ENCODE data around the gene GBP2.

- no peak for TF ChIP-seq SREBF2 (CRISPR knock-in tag; IDR thresholded peaks at IDR 0.05)
- no peak for TF ChIP-seq ZNF644 (tag; IDR thresholded peaks at IDR 0.05; ENCODE audit: low read depth)
- TF ChIP-seq, protein P1, sequence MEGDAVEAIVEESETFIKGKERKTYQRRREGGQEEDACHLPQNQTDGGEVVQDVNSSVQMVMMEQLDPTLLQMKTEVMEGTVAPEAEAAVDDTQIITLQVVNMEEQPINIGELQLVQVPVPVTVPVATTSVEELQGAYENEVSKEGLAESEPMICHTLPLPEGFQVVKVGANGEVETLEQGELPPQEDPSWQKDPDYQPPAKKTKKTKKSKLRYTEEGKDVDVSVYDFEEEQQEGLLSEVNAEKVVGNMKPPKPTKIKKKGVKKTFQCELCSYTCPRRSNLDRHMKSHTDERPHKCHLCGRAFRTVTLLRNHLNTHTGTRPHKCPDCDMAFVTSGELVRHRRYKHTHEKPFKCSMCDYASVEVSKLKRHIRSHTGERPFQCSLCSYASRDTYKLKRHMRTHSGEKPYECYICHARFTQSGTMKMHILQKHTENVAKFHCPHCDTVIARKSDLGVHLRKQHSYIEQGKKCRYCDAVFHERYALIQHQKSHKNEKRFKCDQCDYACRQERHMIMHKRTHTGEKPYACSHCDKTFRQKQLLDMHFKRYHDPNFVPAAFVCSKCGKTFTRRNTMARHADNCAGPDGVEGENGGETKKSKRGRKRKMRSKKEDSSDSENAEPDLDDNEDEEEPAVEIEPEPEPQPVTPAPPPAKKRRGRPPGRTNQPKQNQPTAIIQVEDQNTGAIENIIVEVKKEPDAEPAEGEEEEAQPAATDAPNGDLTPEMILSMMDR (IDR thresholded peaks at IDR 0.05 in 2 of 3, conservative IDR thresholded peaks at IDR 0.05 in 1 of 3; ENCODE audit: insufficient read depth in 2 of 3, low read depth in 1 of 3, low read length in 3 of 3) = no peak
- TF ChIP-seq KDM1A (IDR thresholded peaks at IDR 0.05) = no peak
- TF ChIP-seq HDGF (IDR thresholded peaks at IDR 0.05) = no peak
- TF ChIP-seq DPF2 (IDR thresholded peaks at IDR 0.05) = no peak
- TF ChIP-seq ATF1 (CRISPR knock-in tag; IDR thresholded peaks at IDR 0.05) = no peak
- TF ChIP-seq ATF1 (tag; IDR thresholded peaks at IDR 0.05) = no peak
- TF ChIP-seq REST (IDR thresholded peaks at IDR 0.05; ENCODE audit: borderline replicate concordance) = no peak
- no peak for TF ChIP-seq REST (CRISPR knock-in tag; IDR thresholded peaks at IDR 0.05; ENCODE audit: low read depth)
- no peak for TF ChIP-seq JUN (IDR thresholded peaks at IDR 0.05; ENCODE audit: borderline replicate concordance, low read depth, low read length)
- no peak for TF ChIP-seq JUN (CRISPR knock-in tag; IDR thresholded peaks at IDR 0.05; ENCODE audit: borderline replicate concordance)
- TF ChIP-seq NR1H2 (CRISPR knock-in tag; IDR thresholded peaks at IDR 0.05) = no peak
- TF ChIP-seq GATA2 (CRISPR knock-in tag; IDR thresholded peaks at IDR 0.05) = no peak
Observed at GRCh38 chr1:89102021-89102420, 23.9 kb downstream of the GBP2 start.

All from K562 (cell line).